NCI-H526 (cell line): ENCODE measurements around the gene PRPF6.
A peak's percentile ranks its signal among the peaks of the same experiment; 100 is the strongest.

Experiments
- DNase-seq, 2 experiments: peaks; one replicate each; lab custom pipeline; 2025; lab: John Stamatoyannopoulos, UW

PRPF6 gene

GRCh38 chr20:64049060-64049877 is 68.3 kb downstream of the PRPF6 start, which contains the start of gene SOX18:
Gene SOX18 (minus strand): TSS chr20:64049639. CDS start chr20:64049516, 123 bp downstream.
- DNase-seq: peak in 1 of 2 experiments; percentile 77

- no peak for DNase-seq
These were observed 68.9 kb downstream of the PRPF6 start for GRCh38 chr20:64049878-64050260.

- no peak for DNase-seq
These were observed 69.5 kb downstream of the PRPF6 start for GRCh38 chr20:64050261-64051032.

- DNase-seq: no peak
These were observed 70.1 kb downstream of the PRPF6 start for GRCh38 chr20:64051033-64051452.

- no peak for DNase-seq
These were observed 70.8 kb downstream of the PRPF6 start for GRCh38 chr20:64051561-64052325.

GRCh38 chr20:64052326-64052722 is 71.4 kb downstream of the PRPF6 start:
- no peak for DNase-seq

GRCh38 chr20:64052987-64053840 is 72.3 kb downstream of the PRPF6 start:
- DNase-seq: no peak

- peak in 1 of 2 experiments; percentile 56 for DNase-seq
These were observed 73.1 kb downstream of the PRPF6 start for GRCh38 chr20:64053841-64054661.

GRCh38 chr20:64055396-64055892 is 74.5 kb downstream of the PRPF6 start:
- DNase-seq: no peak

GRCh38 chr20:64055893-64056638 is 75.1 kb downstream of the PRPF6 start:
- no peak for DNase-seq

GRCh38 chr20:64056639-64056888 is 75.6 kb downstream of the PRPF6 start:
- no peak for DNase-seq

- DNase-seq: no peak
These were observed 76.1 kb downstream of the PRPF6 start for GRCh38 chr20:64056889-64057627.

GRCh38 chr20:64057628-64058498 is 76.9 kb downstream of the PRPF6 start:
- DNase-seq: peak; percentile 57 to 93

GRCh38 chr20:64058536-64058935 is 77.6 kb downstream of the PRPF6 start:
- peak; percentile 30 to 43 for DNase-seq

GRCh38 chr20:64062276-64062595 is 81.3 kb downstream of the PRPF6 start:
- no peak for DNase-seq

- peak; percentile 90 to 99 for DNase-seq
These were observed 81.9 kb downstream of the PRPF6 start, which contains the start of gene TCEA2 for GRCh38 chr20:64062596-64063388. Gene TCEA2 (plus strand): TSS chr20:64063198. CDS start chr20:64063313, 115 bp downstream.
